NCI-H2029 (cell line): ENCODE data around the gene NCBP1.
A peak's percentile ranks its signal among the peaks of the same experiment; 100 is the strongest.

ENCODE experiments used
- DNase-seq: peaks from one replicate; lab custom pipeline; 2025; lab: John Stamatoyannopoulos, UW

Gene NCBP1

DNA sequence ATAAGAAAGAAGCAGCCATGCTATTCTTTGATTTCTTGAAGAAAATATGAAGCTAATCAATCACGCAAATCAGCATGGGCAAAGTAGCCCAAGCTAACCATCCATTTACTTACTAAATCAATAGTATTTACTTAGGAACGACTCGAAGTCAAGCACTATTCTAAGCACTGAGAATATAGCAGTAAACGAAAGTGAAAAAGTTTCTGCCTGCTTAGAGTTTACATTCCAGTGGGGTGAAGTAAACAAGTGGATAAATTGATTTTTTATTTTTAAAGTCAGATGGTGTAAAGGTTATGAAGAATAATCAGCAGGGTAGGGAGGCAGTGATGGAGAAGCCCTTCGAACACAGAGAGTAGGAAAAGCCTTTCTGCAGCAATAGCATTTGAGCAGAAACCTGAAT lies 6.0 kb upstream of the NCBP1 start:
- no peak for DNase-seq

DNA sequence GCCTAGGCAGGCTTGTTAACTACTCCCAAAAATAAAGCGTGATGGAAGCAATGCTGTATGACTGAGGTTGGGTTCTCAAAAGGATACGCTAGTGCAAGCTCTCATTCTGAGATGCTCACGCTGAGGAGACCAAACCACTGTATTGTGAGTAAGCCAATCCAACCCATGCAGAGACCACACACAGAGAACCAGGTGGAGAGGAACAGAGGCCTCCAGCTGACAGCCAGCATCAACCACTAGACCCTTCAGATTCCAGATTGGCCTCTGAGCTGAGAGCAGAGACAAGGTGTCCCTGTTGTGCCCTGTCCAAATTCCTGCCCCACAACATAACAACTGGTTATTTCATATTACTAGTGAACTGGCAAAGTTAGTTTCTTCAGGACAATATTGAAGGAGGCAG lies 5.0 kb upstream of the NCBP1 start:
- DNase-seq: no peak

DNA sequence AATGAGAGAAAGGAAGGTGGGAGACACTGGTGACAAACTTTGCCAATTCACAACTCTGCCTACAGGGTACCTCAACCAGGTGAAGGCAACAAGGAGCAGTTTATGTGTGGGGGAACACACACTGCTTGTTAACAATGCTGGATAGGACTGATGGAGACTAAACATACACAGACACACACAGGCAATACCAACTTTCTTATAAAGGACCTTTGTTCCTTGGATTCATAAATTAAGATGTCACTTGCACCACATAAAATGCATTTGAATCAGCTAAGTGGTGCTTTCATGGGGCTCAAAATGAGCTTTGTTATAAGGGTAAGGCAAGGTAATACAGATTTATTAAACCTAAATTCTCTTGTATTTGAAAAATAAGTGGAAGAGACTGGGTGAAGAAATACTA lies 4.5 kb upstream of the NCBP1 start:
- no peak for DNase-seq

DNA sequence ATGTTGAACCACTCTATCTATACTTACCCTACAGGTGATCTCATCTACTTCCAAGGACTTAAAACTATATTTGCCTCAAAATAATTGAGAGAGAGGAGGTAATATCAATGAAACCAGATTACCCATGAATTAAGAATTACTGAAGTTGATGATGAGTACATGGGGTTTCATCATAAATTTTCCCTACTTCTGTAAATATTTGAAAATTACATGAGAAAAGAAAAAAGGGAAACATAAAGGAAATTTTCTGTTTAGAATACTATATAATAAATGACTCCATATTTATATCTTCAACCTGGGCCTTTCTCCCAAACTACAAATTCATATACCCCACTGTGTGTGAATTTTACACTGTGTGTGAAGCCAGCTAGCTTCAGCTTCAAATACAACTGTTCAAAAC lies 3.0 kb upstream of the NCBP1 start:
- DNase-seq: no peak

DNA sequence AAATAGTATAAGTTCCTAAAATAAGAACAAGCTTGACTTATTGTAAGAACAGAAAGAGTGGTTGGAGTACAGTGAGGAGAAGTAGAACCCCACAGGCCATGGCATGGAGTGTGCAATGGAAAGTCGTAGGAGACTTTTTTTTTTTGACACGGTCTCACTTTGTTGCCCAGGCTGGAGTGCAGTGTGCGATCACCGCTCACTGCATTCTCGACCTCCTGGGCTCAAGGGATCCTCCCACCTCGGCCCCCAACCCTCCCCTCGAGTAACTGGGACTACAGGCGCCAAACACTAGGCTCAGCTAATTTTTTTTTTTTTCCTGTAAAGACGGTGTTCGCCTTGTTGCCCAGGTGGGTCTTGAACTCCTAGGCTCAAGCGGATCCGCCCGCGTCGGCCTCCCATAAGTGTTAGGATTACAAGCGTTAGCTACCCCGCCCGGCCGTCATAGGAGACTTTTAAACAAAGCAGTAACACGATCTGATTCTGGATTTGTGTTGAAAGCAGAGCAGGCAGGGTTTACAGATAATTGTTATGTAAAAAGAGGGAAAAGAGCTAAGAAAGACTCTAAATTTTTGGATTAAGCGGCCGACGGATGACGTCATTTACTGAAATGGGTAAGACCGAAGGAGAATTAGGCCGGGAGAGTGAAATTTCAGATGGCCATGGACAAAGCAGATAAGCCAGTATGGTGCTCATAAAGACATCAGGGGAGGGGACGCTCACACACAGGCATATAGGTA lies 1.2 kb upstream of the NCBP1 start:
- DNase-seq: peak; percentile 82

DNA sequence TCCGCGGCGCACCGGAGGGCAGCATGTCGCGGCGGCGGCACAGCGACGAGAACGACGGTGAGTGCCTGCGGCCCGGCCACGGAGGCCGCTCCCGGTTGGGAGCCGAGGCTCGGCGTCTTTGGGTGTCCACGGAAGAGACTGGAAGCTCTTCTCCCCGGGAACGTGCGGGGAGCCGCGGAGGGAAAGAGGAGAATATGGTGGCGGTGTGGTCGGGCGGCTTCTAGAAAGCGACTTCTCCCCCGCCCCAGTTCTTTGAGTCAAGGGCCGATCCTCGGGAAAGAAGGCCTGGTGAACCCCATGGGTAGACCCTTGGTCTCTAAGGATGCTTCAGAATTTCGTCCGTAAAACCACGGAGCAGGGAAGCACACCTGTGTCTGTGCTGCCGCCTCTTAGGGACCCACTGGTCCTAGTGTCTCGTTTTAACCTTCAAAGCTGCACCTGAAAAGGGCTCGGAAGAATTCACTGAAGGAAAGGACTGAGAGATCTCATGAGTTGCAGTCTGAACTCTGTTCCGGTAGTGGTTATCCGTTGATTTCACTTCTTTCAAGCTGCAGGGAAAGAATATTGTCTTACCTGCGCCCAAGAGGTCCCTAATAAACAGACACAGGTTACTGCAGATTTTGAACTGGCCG lies 354 bp downstream of the NCBP1 start:
- DNase-seq: no peak

DNA sequence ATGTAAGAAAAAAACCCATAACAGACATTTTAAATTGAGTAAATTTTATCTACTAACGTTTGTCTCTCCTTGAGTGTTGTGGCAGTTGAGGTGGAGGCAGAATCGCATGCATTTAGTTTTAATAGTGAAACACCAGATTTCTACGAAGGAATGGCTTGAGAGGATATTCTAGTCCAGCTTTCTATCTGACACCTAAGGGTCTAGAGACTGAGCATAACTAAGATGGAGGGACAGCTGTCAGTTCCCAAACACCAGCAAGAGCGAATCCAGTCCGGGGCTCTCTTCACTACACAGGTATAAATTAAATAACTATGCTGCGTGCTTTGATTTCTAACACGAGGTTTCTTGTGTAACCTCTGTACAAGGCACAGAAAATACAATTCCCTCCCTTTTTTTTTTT lies 1.4 kb downstream of the NCBP1 start:
- no peak for DNase-seq

DNA sequence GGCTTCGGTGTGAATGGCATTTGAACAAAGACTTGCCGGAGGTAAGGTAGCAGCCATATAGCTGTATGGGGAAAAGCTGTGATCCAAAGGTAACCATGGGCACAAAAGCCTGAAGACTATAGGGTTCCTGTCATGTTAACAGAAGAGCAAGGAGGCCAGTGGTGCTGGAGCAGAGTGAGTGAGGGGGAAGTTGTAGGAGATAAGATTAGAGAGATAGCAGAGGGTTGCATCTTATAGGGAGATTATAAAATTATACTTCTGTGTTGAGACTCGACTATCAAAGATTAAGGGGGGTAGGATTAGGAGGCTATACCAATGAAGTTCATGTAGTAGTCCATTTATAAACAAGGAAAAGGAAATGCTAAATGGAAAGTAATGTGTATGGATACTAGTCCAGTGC lies 3.3 kb downstream of the NCBP1 start:
- no peak for DNase-seq

DNA sequence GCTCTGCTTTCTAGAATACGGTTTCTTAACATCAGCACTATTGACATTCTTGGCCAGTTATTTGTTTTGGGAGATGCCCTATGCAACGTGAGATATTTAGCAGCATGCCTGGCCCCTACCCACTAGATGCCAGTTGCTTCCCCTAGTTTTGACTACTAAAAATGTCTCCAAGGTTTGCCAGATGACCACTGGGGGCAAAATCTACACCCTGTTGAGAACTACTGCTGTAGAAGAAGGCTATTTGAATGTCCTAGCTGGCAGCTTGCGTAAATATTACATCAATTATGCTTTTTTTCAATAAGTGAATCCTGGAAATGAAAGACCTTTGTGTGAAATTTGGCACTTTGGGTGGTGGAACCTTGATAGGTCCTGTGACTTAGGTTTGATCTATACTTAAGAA lies 5.0 kb downstream of the NCBP1 start:
- no peak for DNase-seq

DNA sequence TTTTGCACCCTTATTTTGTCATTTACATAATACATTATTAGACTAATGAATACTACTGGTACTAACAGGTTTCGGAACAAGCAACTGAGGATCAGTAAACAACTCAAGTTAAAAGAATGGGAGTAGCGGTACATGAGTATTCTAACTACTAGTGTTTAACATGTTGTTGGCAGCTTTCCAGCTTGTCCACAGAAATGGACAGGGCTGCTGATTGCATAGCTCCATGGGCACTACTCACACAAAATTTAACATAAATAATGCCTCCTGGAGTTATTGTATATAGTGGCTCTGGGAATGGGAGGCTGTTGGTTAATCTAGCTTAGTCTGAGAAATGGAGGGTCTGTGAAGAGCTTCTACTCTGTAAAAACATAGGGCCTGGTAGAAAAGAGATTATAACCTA lies 6.7 kb downstream of the NCBP1 start:
- DNase-seq: no peak

DNA sequence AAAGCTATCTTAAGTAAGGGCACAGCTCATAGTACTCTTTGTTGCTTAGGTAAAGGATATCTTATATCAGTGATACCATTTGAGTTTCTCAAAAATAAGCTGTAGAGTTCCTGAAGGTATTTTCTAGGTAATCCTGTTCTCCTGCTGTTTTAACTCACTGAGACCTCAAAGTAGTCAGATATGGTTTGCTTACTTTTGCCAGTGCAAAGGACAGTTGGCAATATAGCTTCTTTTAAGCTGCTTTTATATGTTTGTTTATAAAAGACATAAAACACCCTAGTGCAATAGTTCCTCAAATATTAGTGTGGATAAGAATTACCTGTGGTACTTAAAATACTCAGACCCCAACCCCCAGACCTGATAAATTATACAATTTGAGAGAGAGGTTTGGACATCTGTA lies 12.1 kb downstream of the NCBP1 start:
- no peak for DNase-seq

DNA sequence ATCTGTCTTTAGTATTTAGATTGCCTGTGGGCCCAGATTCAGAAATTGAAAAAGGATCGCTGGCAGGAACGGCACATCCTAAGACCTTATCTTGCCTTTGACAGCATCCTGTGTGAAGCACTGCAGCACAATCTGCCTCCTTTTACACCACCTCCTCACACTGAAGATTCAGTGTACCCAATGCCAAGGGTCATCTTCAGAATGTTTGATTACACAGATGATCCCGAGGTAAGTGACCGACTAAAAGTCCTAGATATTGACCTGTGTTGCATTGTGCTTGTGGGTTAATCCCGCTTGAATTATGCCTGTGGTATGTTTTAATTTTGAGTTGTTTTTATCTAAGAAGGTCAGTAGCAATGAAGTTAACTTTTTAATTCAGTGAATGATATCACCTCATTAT lies 14.4 kb downstream of the NCBP1 start:
- no peak for DNase-seq

DNA sequence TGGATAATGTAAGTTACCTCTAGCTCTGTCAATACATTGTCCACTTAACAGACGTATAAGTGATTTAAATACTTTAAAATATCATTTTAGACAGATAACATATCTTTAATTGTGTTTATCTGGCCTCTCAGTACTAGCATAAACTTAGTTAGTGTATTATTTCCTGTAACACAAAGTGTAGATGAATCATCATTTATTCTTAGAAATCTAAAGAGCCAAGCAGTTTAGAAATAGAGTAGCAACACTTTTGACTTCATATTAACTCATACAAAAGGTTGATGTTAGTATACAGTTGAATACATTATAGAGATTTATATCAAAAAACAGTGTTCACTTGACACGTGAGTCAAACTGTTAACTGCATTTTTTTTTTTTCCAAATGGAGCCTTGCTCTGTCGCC lies 18.0 kb downstream of the NCBP1 start:
- DNase-seq: no peak

DNA sequence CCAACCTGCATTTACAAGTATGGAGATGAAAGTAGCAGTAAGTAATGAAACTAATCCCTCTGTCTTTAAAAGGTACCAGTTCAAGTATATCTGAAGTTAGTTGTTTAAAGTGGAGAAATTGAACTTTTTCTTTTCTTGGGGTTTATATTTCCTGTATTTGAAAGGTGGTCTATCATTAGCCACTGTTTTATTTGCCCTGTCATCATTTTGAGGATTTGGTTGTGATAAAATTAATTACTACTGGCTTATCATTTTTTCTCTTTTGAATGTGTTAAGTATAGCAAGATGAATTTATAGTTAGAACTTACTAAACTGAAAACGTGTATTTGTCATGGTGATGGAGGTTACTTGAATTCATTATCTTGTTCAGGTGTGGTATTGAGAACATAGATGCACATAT lies 25.1 kb downstream of the NCBP1 start:
- DNase-seq: no peak

DNA sequence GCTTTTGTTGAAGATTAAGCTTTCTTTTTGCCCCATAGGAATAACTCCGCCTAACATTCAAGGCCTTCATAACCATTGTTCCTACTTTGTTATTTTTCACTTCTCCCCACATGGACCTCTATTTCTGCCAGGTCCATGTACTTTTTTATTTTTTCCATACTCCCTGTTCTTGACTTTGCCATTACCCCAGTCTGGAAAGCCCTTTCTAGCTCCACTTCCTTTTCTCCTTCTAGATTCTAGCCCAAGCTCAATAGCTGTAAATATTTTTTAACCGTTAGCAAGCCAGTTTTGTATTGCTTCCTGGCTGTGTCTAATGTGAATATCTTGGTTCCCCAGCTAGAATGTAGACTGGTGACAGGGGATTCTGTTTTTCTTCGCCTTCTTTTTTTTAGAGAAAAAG lies 26.1 kb downstream of the NCBP1 start:
- no peak for DNase-seq

DNA sequence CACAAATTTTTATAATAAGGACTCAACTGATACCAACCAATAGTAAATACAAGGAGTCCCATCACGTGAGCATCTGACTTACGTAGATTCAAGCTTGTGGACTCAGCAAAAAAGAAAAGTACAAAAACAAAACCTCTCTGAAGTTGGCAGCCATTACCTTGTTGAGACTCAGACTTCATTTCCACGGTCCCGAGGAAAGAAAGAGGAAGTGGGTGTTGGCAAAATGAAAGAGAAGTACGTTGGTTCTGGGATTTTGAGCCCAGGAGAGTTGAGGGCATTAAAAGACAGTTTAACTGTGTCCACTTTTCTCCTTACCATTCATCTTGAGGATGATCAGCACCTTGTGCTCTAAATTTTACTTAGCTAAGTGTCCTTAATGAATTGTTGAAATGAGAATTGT lies 26.7 kb downstream of the NCBP1 start:
- no peak for DNase-seq

DNA sequence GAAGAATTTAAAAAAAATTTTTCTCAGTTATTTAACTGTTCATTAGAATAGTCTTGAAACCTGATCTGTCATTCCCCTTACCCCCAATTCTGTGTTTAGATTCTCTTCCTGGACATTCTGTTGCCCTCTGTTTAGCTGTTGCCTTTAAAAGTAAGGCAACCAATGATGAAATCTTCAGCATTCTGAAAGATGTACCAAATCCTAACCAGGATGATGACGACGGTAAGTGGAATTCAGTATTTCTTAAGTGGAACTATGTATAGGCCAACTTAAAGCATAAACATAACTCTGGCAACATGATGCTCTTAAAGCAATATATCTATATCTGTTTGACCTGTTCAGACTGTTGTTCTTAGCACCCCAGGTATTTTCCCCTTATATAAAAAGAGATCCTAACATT lies 27.2 kb downstream of the NCBP1 start:
- DNase-seq: no peak

DNA sequence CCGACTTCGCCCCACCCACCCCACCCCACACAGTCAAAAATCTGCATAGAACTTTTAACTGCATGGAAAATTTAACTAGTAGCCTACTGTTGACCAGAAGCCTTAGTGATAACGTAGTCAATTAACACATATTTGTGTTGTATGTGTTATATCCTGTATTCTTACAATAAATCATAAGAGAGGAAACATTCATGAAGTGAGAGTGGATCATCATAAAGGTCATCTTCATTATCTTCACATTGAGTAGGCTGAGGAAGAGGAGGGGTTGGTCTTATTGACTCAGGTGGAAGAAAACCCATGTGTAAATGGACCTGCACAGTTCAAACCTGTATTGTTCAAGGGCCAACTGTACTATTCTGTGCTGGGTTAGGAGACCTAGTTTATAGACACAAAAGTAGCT lies 32.1 kb downstream of the NCBP1 start:
- DNase-seq: no peak

DNA sequence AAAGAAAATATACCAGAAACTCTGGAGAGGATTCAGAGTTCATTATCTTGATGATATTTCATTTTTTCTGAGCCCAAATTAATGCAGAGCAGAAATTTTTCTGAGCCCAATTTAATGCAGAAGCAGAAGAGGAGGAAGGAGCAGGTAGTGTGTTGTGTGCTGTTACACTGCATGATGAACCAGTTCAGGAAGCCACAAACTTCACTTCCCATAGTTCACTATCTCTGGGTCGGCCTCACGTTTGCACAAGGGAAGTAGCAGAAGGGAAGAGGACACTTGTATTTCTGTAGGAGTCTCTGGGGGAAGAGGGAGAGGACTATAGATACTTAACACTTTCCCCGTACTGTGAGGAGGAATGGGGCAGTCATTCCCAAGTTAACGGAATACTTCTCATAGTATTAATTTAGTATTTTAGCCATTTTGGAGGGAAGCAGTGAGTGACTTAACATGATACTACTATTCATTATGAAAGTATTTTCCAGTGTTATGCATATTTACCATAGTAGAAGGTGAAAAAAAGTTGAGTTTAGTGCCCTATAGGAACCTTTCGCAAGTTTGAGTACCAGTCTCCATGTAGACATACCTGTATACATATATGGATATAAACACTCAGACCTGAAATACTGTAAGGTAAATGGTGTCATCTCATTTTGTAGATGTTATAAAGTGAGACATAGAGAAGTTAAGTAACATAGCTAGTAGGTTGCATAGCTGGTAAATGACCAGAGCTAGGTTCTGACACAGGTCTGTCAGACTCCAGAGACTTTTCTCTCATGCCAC lies 33.5 kb downstream of the NCBP1 start:
- DNase-seq: no peak

DNA sequence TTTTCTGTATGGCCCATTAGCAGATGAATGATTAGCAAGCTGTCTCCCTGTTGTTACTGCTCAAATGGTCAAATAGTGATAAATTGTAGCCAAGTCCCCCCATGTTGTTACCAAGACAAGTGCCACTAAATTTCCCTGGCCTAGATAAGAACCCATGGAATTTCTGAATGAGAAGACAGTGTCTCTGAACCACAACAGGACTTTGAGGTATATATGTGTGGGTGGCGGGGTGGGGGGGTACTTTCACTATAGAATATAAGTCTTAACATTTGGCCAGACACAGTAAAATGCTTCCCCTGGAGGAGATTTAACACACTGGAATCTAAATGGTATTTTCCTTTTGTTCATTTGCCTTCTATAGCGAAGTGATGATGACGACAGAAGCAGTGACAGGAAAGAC lies 34.9 kb downstream of the NCBP1 start:
- DNase-seq: no peak

DNA sequence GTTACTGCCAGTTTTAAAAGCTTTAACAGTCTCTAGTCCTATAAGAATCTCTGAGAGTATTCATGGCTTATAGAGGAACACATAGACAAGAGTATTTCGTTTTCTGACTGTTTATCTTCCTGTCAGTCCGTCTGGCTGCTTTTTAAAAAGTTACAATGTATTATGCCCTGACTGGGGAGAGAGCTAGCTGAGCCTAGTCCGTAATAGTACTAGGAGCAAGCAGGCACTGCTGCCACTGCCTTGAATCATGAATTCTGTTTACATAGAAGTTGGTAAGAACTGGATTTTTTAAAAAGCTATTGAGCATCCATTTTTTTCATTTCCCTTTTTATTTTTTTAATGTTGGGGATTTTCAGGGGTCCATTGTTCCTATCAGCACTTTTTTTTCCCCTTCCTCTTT lies 37.0 kb downstream of the NCBP1 start:
- DNase-seq: no peak

DNA sequence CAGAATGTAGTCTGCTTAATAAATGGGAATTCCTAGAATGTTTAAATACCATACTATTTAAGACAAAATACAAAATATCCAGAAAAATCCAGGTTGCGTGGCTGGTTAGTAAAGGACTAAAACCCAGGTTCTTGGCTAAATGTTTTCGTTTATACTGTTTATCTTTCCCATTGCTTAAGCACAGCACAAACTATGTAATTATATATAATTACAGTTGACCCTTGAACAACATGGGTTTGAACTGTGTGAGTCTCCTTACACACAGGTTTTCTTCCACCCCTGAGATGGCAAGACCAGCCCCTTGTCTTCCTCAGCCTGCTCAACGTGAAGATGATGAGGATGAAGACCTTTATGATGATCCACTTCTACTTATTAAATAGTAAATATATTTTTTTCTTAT lies 38.8 kb downstream of the NCBP1 start:
- DNase-seq: no peak

DNA sequence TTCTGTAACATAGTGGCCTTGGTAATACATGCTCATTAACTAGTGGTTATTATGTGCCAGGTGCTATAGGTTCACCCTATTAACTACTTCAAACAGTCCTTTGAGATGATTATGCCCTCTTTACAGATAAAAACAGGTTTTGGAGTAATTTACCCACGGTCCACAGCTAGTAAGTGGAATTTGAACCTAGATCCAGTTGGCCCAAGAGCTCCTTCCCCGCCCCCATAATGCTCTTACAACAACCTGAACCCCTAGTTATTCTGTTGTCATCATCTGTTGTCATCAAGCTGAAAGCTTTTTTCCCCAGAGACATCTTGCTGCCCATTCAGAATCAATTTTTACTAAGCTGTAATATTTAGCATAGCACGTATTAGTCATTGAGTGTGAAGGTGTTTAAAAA lies 40.3 kb downstream of the NCBP1 start:
- no peak for DNase-seq
